SIG-M5 (cell line): ENCODE measurements around the gene ARHGEF26.

Experiments used
- DNase-seq: peaks from one replicate; lab custom pipeline; 2025; lab: John Stamatoyannopoulos, UW

The ARHGEF26 gene

GRCh38 chr3:154254527-154254926 is 133.3 kb downstream of the ARHGEF26 start:
- no peak for DNase-seq

- no peak for DNase-seq
These were observed 152.2 kb downstream of the ARHGEF26 start for GRCh38 chr3:154273381-154273780.

- no peak for DNase-seq
These were observed 153.2 kb downstream of the ARHGEF26 start for GRCh38 chr3:154274348-154274747.

DNA sequence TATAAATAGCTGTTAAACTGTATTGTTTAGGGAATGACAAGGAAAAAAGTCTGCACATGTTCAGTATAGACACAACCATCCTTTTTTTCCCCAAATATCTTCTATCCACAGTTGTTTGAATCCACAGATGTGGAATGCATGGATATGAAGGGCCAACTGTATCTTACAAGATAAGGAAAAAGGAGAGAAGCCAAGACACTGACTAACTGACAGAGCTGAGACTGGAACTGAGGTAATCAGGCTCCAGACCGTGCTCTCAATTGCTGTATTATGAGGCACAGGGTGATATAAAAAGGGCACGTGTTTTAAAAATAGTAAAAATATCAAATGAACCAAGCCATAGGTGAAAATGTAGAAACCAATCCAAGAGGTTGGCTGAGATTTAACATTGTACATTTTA is 154.1 kb downstream of the ARHGEF26 start:
- DNase-seq: no peak

DNA sequence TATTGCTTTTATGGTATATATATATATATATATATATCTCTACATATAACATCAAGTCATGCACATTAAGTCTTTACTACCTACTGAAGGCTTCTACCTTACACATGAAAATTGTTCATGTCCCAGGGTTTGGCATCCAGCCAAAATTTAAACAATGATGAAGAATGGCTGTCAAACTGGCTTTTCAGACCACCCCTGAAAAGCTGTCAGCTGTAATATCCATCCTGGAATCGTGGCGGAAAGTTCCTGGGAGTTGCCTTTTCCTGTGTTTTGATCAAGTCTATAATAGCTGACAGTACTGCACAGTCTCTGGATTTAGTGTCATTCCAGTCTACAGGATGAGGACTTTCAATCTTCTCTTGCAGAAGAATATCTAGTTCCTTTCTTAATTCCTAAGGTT is 154.8 kb downstream of the ARHGEF26 start:
- no peak for DNase-seq

DNA sequence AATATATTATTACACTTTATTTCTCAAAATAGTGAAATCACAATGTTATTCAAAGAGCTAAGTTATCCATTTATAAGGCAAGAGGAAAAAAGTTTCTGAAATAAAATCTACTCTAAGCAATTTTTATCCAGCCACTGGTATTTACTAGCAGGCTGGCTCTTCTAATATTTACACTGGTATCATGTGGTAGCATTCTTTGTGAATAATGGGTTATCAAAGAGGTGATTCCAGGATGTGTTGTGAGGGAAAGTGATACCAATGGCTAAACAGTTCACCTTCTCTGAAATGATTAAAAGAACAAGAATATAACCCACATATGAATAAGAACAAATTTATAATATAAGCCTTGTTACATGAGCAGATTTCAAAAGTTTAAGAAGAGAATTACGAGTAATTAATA is 159.0 kb downstream of the ARHGEF26 start:
- DNase-seq: no peak

- DNase-seq: no peak
These were observed 164.0 kb downstream of the ARHGEF26 start for GRCh38 chr3:154285221-154285620.

GRCh38 chr3:154290187-154290586 is 169.0 kb downstream of the ARHGEF26 start:
- no peak for DNase-seq

DNA sequence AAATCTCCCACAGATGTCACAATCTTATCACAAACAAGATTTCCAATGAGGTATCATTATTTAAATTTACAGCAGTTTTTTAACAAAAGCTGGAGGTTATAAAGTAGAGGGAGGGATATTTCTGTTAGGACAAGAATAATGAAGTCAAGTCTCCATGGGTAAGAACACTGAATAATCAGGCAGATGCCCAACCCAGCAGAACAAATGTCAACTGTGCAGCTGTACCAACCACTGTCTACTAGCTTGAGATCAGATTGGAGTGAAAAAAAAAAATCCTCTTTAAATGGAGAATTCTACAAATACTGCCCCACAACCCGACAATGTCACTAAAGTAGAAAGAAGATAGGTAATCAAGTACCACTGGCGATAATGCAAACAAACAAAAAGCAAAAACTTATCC is 172.8 kb downstream of the ARHGEF26 start:
- DNase-seq: no peak

DNA sequence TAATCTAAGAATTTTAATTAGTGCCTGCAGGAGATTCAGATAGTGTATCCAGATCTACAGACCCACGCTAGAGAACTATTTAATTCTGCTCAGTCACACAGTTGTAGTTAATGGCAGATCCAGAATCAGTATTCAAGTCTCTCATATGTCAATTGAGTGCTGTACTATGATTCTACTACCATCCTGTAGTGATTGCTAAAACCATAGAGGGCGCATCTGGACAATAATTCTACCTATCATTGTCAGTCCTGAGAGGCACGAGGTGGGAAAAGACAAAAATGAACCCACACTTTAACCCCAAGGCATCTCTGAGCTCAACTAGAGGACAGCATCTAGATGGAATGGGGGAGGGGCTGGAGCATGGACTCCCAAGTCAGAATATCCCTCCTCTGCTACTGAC is 180.4 kb downstream of the ARHGEF26 start:
- no peak for DNase-seq

DNA sequence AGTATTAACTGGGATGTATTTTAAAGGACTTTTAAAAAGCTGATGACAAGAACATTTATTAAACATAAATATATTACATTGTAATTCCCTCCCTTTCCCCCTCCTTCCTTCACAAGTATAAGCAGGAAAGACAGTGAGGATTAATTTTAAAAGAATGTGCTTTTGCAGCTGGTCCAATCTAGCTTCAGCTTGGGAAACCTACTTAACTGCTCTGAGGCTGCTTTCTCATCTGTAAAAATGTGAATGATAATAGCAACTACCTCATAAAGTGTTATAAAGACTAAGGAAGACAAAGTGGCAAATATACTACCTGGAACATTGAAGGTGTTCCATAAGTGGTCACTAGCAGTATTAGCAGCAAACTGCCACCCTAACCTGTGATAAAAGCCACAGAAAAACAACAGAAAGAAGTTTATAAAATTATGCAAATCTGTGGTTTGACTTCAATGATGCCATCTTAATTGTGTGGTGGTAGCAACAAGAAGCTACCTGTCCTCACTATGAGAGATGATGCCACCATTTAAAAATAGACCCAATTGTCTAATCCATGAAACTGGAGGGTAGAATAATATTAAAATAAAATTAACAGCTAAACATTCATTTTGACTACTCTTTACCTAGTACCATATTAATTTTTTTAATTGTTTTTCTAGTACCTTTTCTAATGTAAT is 183.1 kb downstream of the ARHGEF26 start:
- DNase-seq: no peak

GRCh38 chr3:154304936-154305335 is 183.7 kb downstream of the ARHGEF26 start:
- no peak for DNase-seq

- DNase-seq: no peak
These were observed 186.2 kb downstream of the ARHGEF26 start for GRCh38 chr3:154307363-154307762.
